PC-3 (cell line): ENCODE results near the gene TP63.

Source experiments
- CTCF ChIP-seq: fragments of 300-600 bp; sonication (generic); conservative IDR thresholded peaks from 2 replicates; pipeline ENCODE4 v1.5.1; 2017; ENCODE audit warnings: antibody characterized with exemption, low read depth, mild to moderate bottlenecking, low read length
- EZH2 ChIP-seq: fragments of 300-600 bp; sonication (generic); IDR thresholded peaks from one replicate; pipeline ENCODE4 v1.6.1; 2017; ENCODE audit warnings: antibody characterized with exemption, mild to moderate bottlenecking, low read length; ENCODE audit not compliant: unreplicated experiment
- EZH2phosphoT487 ChIP-seq: fragments of 300-600 bp; sonication (generic); IDR thresholded peaks from 2 replicates; pipeline ENCODE4 v1.6.1; 2018; ENCODE audit warnings: mild to moderate bottlenecking, antibody characterized with exemption, low read length, borderline replicate concordance

- TF ChIP-seq CTCF (no peak), EZH2 (no peak), EZH2phosphoT487 (no peak)
These were observed 158.2 kb downstream of the TP63 start for GRCh38 chr3:189789432-189789831.
